Mucosa of descending colon (tissue), 3 donors: ENCODE measurements around the gene ZNF557. TPM values are rescaled to one million over a fixed set of nuclear protein-coding genes. Genes with fewer than 3 reads are reported as not detected.
A peak's percentile ranks its signal among the peaks of the same experiment; 100 is the strongest.

ENCODE experiments used
- ATAC-seq: fragments of 200-7000 bp; cut with Tn5 transposase; one replicate; pipeline ENCODE4 v1.9.1; 2020; ENCODE audit warnings: mild to moderate bottlenecking, moderate library complexity
- DNase-seq, 3 donors: peaks; one replicate each; pipeline ENCODE4 v3.0.0-alpha.2; 2020
- H3K36me3 ChIP-seq: fragments of 200-600 bp; one replicate; pipeline ENCODE4 v1.8.0; 2021; ENCODE audit warnings: low read depth, mild to moderate bottlenecking
- H3K4me1 ChIP-seq: fragments of 200-600 bp; one replicate; pipeline ENCODE4 v1.8.0; 2021; ENCODE audit warnings: low read depth, mild to moderate bottlenecking
- H3K4me3 ChIP-seq: fragments of 200-600 bp; one replicate; pipeline ENCODE4 v1.8.0; 2021; ENCODE audit warnings: mild to moderate bottlenecking
- H3K9me3 ChIP-seq: fragments of 200-600 bp; one replicate; pipeline ENCODE4 v1.8.0; 2021; ENCODE audit warnings: mild to moderate bottlenecking
- intact Hi-C, 2 donors: fragments of 100-400 bp; cut with DNase I in 1 of 2; cut with micrococcal nuclease in 1 of 2; formaldehyde crosslinking; loops; one replicate each; pipeline versions ENCODE4 v1.11.0 to v1.11.1; 2022; cut with DNase I, micrococcal nuclease
- total RNA-seq, 3 donors: library from RNA; stranded (reverse); fragmentation: NEBNext Ultra II Directional in 2 of 3; extraction: Animal tissue kit (Norgen Biotek cat#: 25700) in 2 of 3; gene quantifications; one replicate each; pipeline versions ENCODE4 v1.2.1 to v1.2.4, GENCODE V29; 2021 to 2023
- TF ChIP-seq, protein P1 (sequence below): fragments of 200-600 bp; IDR thresholded peaks from one replicate; pipeline ENCODE4 v1.8.0; 2022; ENCODE audit warnings: antibody characterized with exemption, mild to moderate bottlenecking
- donor health status: DM: no; HTN: no; CAD: no; lungs with moderate emphysema.
- donor health status: DM: no; HTN: no; CAD: no.
- donor health status: DM: no; HTN: yes; CAD: no.

ZNF557 gene
- total RNA-seq, 3 donors from 2014 or later: 8.5 to 10.3 (median 9.8) TPM

GRCh38 chr19:7069904-7070226 is 362 bp downstream of the ZNF557 start:
- H3K36me3 ChIP-seq: peaks cover 6% of the 10 kb centered on the region
- ATAC-seq (peak; percentile 20), DNase-seq (no peak)
- TF ChIP-seq, protein P1, sequence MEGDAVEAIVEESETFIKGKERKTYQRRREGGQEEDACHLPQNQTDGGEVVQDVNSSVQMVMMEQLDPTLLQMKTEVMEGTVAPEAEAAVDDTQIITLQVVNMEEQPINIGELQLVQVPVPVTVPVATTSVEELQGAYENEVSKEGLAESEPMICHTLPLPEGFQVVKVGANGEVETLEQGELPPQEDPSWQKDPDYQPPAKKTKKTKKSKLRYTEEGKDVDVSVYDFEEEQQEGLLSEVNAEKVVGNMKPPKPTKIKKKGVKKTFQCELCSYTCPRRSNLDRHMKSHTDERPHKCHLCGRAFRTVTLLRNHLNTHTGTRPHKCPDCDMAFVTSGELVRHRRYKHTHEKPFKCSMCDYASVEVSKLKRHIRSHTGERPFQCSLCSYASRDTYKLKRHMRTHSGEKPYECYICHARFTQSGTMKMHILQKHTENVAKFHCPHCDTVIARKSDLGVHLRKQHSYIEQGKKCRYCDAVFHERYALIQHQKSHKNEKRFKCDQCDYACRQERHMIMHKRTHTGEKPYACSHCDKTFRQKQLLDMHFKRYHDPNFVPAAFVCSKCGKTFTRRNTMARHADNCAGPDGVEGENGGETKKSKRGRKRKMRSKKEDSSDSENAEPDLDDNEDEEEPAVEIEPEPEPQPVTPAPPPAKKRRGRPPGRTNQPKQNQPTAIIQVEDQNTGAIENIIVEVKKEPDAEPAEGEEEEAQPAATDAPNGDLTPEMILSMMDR: no peak
- intact Hi-C loops: no loop called here
- no peaks in the 10 kb centered on the region for H3K9me3 ChIP-seq
- peaks cover 5% of the 10 kb centered on the region for H3K4me1 ChIP-seq
- peak overlapping the region; percentile 93 for H3K4me3 ChIP-seq

GRCh38 chr19:7072541-7072940 is 3.0 kb downstream of the ZNF557 start:
- Histone ChIP-seq H3K4me1 (peaks cover 5% of the 10 kb centered on the region), H3K9me3 (peaks cover 20% of the 10 kb centered on the region), H3K36me3 (peaks cover 23% of the 10 kb centered on the region), H3K4me3 (no peak overlapping the region)
- ATAC-seq (no peak), DNase-seq (no peak)
- TF ChIP-seq, protein P1: no peak
- intact Hi-C loops: no loop called here

DNA sequence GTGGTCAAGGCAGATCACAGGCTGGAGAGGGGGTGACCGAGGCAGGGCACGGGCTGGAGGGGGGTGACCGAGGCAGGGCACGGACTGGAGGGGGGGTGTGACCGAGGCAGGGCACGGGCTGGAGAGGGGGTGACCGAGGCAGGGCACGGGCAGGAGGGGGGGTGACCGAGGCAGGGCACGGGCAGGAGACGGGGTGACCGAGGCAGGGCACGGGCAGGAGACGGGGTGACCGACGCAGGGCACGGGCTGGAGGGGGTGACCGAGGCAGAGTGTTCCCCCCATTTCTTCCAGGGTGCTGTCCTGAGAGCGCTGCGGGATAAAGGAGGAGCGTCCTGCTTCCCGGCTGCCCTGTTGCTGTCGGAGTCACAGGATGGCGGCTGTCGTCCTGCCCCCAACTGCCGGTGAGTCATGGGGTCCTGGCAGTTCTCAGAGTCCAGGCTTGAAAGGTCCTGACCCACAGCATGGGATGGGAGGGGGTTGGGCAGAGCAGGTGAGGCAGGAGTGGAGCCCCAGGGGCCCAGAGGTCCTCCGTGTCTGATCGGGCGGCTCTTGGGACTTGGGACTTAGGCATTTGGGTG is 5.3 kb downstream of the ZNF557 start:
- H3K9me3 ChIP-seq: peaks cover 42% of the 10 kb centered on the region
- DNase-seq (no peak), ATAC-seq (no peak)

DNA sequence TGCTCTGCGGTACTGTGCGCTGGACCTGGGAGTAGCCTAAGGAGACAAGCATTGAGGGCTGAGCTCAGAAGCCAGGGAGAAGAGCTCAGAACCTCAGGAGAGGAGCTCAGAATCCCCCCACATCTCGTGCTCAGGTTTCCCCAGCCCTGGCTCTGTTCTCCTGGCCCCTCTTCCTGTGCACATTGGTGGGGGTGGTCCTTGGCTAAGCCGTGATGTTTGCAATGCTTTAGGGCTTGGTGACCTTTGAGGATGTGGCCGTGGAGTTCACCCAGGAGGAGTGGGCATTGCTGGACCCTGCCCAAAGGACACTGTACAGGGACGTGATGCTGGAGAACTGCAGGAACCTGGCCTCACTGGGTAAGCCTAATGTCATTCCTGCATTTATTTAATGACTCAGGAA is 6.6 kb downstream of the ZNF557 start:
- intact Hi-C loops: no loop called here
- H3K4me3 ChIP-seq: no peak overlapping the region
- TF ChIP-seq, protein P1: no peak
- no peak for DNase-seq
- H3K4me1 ChIP-seq: no peaks in the 10 kb centered on the region
- no peak for ATAC-seq
- H3K36me3 ChIP-seq: peaks cover 57% of the 10 kb centered on the region
- H3K9me3 ChIP-seq: peaks cover 54% of the 10 kb centered on the region

More for the DNA sequence above, 5.3 kb downstream of the ZNF557 start:
- Histone ChIP-seq H3K36me3 (peaks cover 45% of the 10 kb centered on the region), H3K4me1 (peaks cover 5% of the 10 kb centered on the region), H3K4me3 (no peak overlapping the region)
- TF ChIP-seq, protein P1: no peak
- intact Hi-C loops: no loop called here

- Histone ChIP-seq H3K4me1 (no peaks in the 10 kb centered on the region), H3K9me3 (peaks cover 73% of the 10 kb centered on the region), H3K4me3 (no peak overlapping the region), H3K36me3 (peaks cover 71% of the 10 kb centered on the region)
- DNase-seq: no peak
- intact Hi-C loops: no loop called here
- TF ChIP-seq, protein P1: no peak
- no peak for ATAC-seq
Measured at GRCh38 chr19:7078008-7078407, 8.5 kb downstream of the ZNF557 start.
